GM12878 (cell line): Measurements from ENCODE around the gene PROCA1. TPM values are rescaled to one million over a fixed set of nuclear protein-coding genes. Genes with fewer than 3 reads are reported as not detected.

Source experiments
- EGR1 ChIP-seq, 2 experiments: IDR thresholded peaks; 1 replicate in 1 of 2; 2 replicates in 1 of 2; pipeline ENCODE4 v1.6.1; 2011 to 2012; ENCODE audit warnings: low read depth in 2 of 2, low read length in 2 of 2, borderline replicate concordance in 1 of 2, mild to moderate bottlenecking in 1 of 2, moderate library complexity in 1 of 2
- NFIC ChIP-seq: IDR thresholded peaks from 2 replicates; pipeline ENCODE4 v1.6.1; 2012; ENCODE audit warnings: low read depth, mild to moderate bottlenecking, inconsistent platforms, low read length, moderate library complexity
- polyA plus RNA-seq, 11 experiments: library from polyadenylated mRNA; depleted of rRNA in 4 of 11; unstranded in 6 of 11; stranded (reverse) in 5 of 11; fragments of >200 nt; fragmentation: Nextera tagmentation in 4 of 11; fragmentation: Illumina TruSeq in 1 of 11; extraction: Ambion mirVana in 4 of 11; extraction: Trizol in 1 of 11; gene quantifications; 1 replicate in 1 of 11; 2 replicates in 10 of 11; pipeline versions ENCODE4 v1.2.1 to v1.2.3, GENCODE V29; 2011 to 2016; ENCODE audit warnings: inconsistent platforms in 2 of 11, missing spikeins in 2 of 11, low read depth in 1 of 11
- total RNA-seq, 4 experiments: library from RNA; depleted of rRNA in 3 of 4; stranded (reverse); fragments of >200 nt in 3 of 4; fragmentation: Illumina TruSeq in 1 of 4; extraction: Trizol in 1 of 4; gene quantifications; 2 replicates each; pipeline versions ENCODE4 v1.2.1 to v1.2.3, GENCODE V29; 2013 to 2021
- TF ChIP-seq, protein P1 (sequence below): fragments of 450-650 bp; conservative IDR thresholded peaks from 2 replicates; pipeline ENCODE4 v1.6.1; 2017; ENCODE audit warnings: mild to moderate bottlenecking, moderate library complexity
- TF ChIP-seq, protein P2 (sequence below): fragments of 450-650 bp; IDR thresholded peaks from 2 replicates; pipeline ENCODE4 v1.6.1; 2017; ENCODE audit warnings: mild to moderate bottlenecking, moderate library complexity

PROCA1 gene
- total and polyA plus RNA-seq, 10 of the 15 experiments (the other 5 are each of a cell fraction or from before 2014, with no cell fraction given) = 0.35 to 4.8 (median 1.4) TPM

DNA sequence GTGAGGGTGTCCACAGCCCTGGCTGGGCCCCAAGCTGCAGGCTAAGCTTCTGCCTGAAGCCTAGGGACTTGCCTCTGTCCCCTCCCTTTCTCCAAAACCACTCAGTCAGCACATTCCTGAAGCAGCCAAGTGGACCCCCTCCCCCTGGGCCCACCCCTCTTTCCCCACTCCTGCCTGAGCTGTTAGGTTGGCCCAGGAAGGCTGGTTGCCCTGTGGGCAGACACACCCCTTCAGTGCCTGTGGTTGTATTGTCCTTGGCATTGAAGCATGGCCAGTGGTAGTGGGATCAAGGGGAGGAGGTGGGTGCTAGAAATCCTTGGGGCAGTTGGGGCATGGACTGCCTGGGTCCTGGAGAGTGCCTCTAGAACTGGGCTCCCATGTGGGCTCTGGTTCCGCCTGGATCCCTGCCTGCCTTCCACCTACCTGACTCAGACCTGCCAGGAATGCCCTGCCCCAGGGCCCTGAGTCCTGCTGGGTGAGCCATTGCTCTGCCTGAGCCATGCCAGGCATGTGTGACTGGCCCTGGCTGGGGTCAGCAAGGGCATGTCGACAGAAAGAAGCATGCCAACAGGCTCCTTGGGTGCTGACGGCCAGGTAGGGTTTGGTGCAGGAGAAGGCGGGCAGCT, 34.2 kb upstream of the PROCA1 start (continued):
- TF ChIP-seq, protein P1, sequence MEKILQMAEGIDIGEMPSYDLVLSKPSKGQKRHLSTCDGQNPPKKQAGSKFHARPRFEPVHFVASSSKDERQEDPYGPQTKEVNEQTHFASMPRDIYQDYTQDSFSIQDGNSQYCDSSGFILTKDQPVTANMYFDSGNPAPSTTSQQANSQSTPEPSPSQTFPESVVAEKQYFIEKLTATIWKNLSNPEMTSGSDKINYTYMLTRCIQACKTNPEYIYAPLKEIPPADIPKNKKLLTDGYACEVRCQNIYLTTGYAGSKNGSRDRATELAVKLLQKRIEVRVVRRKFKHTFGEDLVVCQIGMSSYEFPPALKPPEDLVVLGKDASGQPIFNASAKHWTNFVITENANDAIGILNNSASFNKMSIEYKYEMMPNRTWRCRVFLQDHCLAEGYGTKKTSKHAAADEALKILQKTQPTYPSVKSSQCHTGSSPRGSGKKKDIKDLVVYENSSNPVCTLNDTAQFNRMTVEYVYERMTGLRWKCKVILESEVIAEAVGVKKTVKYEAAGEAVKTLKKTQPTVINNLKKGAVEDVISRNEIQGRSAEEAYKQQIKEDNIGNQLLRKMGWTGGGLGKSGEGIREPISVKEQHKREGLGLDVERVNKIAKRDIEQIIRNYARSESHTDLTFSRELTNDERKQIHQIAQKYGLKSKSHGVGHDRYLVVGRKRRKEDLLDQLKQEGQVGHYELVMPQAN = no peak; the same call in 1 of the 2 replicates
- no peak for TF ChIP-seq EGR1 (IDR thresholded peaks at IDR 0.05; ENCODE audit: borderline replicate concordance in 1 of 2, low read depth in 2 of 2, low read length in 2 of 2)
- TF ChIP-seq, protein P2, sequence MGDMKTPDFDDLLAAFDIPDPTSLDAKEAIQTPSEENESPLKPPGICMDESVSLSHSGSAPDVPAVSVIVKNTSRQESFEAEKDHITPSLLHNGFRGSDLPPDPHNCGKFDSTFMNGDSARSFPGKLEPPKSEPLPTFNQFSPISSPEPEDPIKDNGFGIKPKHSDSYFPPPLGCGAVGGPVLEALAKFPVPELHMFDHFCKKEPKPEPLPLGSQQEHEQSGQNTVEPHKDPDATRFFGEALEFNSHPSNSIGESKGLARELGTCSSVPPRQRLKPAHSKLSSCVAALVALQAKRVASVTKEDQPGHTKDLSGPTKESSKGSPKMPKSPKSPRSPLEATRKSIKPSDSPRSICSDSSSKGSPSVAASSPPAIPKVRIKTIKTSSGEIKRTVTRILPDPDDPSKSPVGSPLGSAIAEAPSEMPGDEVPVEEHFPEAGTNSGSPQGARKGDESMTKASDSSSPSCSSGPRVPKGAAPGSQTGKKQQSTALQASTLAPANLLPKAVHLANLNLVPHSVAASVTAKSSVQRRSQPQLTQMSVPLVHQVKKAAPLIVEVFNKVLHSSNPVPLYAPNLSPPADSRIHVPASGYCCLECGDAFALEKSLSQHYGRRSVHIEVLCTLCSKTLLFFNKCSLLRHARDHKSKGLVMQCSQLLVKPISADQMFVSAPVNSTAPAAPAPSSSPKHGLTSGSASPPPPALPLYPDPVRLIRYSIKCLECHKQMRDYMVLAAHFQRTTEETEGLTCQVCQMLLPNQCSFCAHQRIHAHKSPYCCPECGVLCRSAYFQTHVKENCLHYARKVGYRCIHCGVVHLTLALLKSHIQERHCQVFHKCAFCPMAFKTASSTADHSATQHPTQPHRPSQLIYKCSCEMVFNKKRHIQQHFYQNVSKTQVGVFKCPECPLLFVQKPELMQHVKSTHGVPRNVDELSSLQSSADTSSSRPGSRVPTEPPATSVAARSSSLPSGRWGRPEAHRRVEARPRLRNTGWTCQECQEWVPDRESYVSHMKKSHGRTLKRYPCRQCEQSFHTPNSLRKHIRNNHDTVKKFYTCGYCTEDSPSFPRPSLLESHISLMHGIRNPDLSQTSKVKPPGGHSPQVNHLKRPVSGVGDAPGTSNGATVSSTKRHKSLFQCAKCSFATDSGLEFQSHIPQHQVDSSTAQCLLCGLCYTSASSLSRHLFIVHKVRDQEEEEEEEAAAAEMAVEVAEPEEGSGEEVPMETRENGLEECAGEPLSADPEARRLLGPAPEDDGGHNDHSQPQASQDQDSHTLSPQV = no peak
- no peak for TF ChIP-seq NFIC
